ENCODE data around the gene GAPVD1. TPM values are rescaled to one million over a fixed set of nuclear protein-coding genes. Genes with fewer than 3 reads are reported as not detected.

Gene GAPVD1
- total RNA-seq, 1 experiment from 2014 or later = 33.3 TPM

DNA sequence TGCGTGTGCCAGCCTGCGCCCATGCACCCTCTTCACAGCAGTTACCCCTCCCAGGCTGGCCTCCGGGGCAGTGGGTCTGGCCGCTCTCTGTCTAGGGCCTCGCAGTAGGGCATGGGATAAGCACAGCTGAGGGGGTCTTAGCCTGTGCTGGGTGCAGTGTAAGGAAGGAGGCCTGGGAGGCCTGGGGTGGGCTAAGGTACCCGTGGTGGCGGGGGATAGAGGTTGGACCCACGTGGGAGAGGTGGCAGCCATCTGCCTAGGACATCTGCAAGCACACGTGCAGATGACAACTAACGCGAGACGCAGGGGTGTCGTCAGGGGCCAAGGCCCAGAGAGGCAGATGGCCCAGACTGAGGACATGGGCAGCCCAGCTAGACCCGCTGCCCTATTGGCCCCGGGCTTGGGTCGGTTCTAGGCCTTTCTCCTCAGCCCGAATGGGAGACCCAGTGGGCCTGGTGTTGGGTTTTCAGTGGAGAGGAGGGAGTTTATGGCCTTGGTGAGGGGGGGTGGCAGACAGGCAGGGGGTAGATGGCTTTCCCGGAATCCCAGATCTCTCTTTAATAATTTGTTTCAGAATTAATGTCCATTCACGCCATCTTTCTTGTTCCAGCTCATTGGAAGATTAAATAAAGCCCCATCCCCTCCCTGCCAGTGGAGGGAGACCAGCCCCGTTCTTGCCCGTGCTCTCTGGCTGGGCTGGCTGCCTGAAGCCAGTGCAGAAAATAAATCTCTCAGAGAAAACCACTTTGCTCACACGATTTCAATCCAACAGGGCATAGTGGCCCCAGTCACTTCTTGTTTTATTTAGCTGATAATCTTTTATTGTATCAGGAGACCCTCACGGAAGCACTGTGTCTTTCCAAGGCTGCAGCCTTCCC is 154.2 kb downstream of the GAPVD1 start (continued):
- TF ChIP-seq, protein P1, sequence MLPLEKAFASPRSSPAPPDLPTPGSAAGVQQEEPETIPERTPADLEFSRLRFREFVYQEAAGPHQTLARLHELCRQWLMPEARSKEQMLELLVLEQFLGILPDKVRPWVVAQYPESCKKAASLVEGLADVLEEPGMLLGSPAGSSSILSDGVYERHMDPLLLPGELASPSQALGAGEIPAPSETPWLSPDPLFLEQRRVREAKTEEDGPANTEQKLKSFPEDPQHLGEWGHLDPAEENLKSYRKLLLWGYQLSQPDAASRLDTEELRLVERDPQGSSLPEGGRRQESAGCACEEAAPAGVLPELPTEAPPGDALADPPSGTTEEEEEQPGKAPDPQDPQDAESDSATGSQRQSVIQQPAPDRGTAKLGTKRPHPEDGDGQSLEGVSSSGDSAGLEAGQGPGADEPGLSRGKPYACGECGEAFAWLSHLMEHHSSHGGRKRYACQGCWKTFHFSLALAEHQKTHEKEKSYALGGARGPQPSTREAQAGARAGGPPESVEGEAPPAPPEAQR (CRISPR knock-in tag; IDR thresholded peaks at IDR 0.05) = no peak

DNA sequence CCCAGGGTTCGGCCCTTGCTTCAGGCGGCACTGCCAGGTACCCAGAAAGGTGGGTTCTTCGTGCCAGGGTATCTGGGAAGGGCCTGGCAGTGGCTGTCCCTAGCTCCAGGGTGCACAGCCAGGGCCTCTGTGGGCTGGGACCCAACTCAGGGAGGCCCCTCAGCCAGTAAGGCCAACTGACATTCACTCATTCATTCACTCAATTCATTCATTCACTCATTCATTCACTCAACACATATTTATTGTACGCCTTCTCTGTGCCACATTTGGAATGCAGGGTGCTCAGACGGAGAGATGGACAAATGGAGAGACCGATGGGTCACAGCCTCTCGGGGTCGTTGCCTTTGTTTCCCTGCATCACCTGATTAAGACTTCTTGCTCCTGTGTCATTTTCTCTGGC is 154.9 kb downstream of the GAPVD1 start:
- Mint-ChIP-seq H3K27me3 (ENCODE audit: low read depth) (no peaks in the 10 kb centered on the region; the same call in 1 of the 2 replicates), H3K36me3 (no peaks in the 10 kb centered on the region), H3K4me1 (no peaks in the 10 kb centered on the region), H3K9me3 (no peaks in the 10 kb centered on the region), H3K4me3 (no peak overlapping the region), H3K27ac (no peak overlapping the region; the same call in 1 of the 2 replicates)
- CTCF ChIA-PET = no interaction called here
- POLR2A ChIA-PET = no interaction called here
- DNase-seq (ENCODE audit: low spot score) (no peak), ATAC-seq (no peak)
- TF ChIP-seq ATF1 (CRISPR knock-in tag; IDR thresholded peaks at IDR 0.05) (no peak), IRF2 (CRISPR knock-in tag; IDR thresholded peaks at IDR 0.05; ENCODE audit: borderline replicate concordance, low read depth) (no peak), PRRX2 (CRISPR knock-in tag; IDR thresholded peaks at IDR 0.05) (no peak), EMX1 (CRISPR knock-in tag; IDR thresholded peaks at IDR 0.05) (no peak), RORB (CRISPR knock-in tag; IDR thresholded peaks at IDR 0.05) (no peak), CBFB (CRISPR knock-in tag; IDR thresholded peaks at IDR 0.05; ENCODE audit: low read depth) (no peak), ZNF396 (CRISPR knock-in tag; IDR thresholded peaks at IDR 0.05; ENCODE audit: borderline replicate concordance) (no peak), HMGA2 (CRISPR knock-in tag; IDR thresholded peaks at IDR 0.05) (no peak), TEAD4 (CRISPR knock-in tag; IDR thresholded peaks at IDR 0.05) (no peak), MXD4 (CRISPR knock-in tag; IDR thresholded peaks at IDR 0.05; ENCODE audit: borderline replicate concordance) (no peak), ZNF232 (CRISPR knock-in tag; IDR thresholded peaks at IDR 0.05) (no peak), FOXJ3 (CRISPR knock-in tag; IDR thresholded peaks at IDR 0.05; ENCODE audit: borderline replicate concordance) (no peak)
- TF ChIP-seq, protein P2, sequence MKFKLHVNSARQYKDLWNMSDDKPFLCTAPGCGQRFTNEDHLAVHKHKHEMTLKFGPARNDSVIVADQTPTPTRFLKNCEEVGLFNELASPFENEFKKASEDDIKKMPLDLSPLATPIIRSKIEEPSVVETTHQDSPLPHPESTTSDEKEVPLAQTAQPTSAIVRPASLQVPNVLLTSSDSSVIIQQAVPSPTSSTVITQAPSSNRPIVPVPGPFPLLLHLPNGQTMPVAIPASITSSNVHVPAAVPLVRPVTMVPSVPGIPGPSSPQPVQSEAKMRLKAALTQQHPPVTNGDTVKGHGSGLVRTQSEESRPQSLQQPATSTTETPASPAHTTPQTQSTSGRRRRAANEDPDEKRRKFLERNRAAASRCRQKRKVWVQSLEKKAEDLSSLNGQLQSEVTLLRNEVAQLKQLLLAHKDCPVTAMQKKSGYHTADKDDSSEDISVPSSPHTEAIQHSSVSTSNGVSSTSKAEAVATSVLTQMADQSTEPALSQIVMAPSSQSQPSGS (CRISPR knock-in tag; IDR thresholded peaks at IDR 0.05; ENCODE audit: borderline replicate concordance, low read depth) = no peak
- TF ChIP-seq, protein P1 (CRISPR knock-in tag; IDR thresholded peaks at IDR 0.05) = no peak
- TF ChIP-seq, protein P3, sequence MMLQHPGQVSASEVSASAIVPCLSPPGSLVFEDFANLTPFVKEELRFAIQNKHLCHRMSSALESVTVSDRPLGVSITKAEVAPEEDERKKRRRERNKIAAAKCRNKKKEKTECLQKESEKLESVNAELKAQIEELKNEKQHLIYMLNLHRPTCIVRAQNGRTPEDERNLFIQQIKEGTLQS (CRISPR knock-in tag; conservative IDR thresholded peaks at IDR 0.05) = no peak
- TF ChIP-seq, protein P4, sequence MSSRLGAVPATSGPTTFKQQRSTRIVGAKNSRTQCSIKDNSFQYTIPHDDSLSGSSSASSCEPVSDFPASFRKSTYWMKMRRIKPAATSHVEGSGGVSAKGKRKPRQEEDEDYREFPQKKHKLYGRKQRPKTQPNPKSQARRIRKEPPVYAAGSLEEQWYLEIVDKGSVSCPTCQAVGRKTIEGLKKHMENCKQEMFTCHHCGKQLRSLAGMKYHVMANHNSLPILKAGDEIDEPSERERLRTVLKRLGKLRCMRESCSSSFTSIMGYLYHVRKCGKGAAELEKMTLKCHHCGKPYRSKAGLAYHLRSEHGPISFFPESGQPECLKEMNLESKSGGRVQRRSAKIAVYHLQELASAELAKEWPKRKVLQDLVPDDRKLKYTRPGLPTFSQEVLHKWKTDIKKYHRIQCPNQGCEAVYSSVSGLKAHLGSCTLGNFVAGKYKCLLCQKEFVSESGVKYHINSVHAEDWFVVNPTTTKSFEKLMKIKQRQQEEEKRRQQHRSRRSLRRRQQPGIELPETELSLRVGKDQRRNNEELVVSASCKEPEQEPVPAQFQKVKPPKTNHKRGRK (CRISPR knock-in tag; IDR thresholded peaks at IDR 0.05; ENCODE audit: borderline replicate concordance) = no peak
- TF ChIP-seq, protein P5, sequence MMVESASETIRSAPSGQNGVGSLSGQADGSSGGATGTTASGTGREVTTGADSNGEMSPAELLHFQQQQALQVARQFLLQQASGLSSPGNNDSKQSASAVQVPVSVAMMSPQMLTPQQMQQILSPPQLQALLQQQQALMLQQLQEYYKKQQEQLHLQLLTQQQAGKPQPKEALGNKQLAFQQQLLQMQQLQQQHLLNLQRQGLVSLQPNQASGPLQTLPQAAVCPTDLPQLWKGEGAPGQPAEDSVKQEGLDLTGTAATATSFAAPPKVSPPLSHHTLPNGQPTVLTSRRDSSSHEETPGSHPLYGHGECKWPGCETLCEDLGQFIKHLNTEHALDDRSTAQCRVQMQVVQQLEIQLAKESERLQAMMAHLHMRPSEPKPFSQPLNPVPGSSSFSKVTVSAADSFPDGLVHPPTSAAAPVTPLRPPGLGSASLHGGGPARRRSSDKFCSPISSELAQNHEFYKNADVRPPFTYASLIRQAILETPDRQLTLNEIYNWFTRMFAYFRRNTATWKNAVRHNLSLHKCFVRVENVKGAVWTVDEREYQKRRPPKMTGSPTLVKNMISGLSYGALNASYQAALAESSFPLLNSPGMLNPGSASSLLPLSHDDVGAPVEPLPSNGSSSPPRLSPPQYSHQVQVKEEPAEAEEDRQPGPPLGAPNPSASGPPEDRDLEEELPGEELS (CRISPR knock-in tag; IDR thresholded peaks at IDR 0.05) = no peak

Other genes with a start within 250 kb of the GAPVD1 start
- gene SCAI, start 118.3 kb upstream of the GAPVD1 start, total RNA-seq (2021) = 20.4 to 25.6 TPM (median 25.0 TPM) in 3 replicates
- 40.9 to 47.4 TPM (median 41.4 TPM) in 3 replicates for gene PPP6C, start 72.0 kb upstream of the GAPVD1 start, total RNA-seq (2021)
- gene RABEPK, start 61.3 kb upstream of the GAPVD1 start, total RNA-seq (2021) = 23.4 to 25.5 TPM (median 23.7 TPM) in 3 replicates
- 224 to 357 TPM (median 224 TPM) in 3 replicates for gene HSPA5, start 20.5 kb upstream of the GAPVD1 start, total RNA-seq (2021)